ENCODE data around the gene CFAP299. TPM values are rescaled to one million over a fixed set of nuclear protein-coding genes. Genes with fewer than 3 reads are reported as not detected.

Gene CFAP299
- total RNA-seq, 2 experiments from 2014 or later: not detected

DNA sequence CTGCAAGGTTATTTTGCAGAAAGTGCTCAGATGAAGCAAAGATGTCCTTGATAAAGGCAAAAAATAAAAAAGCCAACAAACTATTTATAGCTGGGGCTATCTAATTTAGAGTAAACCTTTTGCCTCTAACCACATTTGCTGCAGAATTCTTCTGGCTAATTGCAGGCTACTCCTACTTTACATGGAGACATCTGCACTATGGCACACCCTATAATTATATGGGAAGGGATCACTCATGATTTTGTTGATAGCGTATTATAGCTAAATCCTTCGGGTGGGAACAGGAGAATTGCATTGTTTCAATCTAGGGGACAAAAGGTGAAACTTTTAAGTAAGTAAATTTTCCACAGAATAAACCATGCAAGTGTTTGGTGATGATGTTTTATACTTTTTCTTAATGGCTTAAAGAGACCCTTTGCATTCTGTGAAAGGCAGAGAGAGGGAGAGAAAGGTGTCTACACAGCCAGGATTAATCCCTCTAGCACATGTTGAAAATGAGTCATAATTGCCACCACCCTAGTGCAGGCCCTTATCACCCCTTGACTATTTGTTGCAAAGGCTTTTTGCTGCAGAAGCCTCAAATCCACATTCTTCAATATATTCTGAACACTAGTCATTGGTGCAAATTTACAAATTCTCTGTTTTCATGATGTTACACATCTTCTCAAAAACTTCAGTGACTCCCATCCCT lies 473.7 kb downstream of the CFAP299 start:
- DNase-seq (no peak), ATAC-seq (no peak)
- Mint-ChIP-seq H3K4me1 (no peaks in the 10 kb centered on the region), H3K4me3 (no peak overlapping the region), H3K36me3 (no peaks in the 10 kb centered on the region), H3K9me3 (ENCODE audit: low read depth) (no peaks in the 10 kb centered on the region), H3K27me3 (no peaks in the 10 kb centered on the region), H3K27ac (no peak overlapping the region)
- CTCF ChIA-PET: no interaction called here

DNA sequence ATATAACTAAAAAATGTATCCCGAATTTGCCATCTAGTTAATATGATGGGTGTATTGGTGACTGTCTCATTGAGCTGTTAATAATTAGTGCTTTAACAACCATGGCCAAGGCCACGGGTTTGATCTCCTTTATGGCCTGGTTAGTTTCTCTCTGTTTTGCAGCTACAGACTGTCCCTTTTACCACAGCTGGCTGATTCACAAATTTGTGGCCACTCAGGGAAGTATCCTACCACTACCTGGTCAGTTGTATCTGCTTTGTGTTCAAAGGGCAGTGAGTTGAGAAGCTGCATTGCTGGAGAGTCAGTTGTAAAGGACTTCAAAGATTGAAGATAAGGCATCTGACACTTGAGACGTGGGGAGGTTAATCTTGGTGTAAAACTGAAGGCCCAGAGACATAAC lies 475.9 kb downstream of the CFAP299 start:
- H3K27ac Mint-ChIP-seq: no peak overlapping the region
- H3K9me3 Mint-ChIP-seq (ENCODE audit: low read depth): no peaks in the 10 kb centered on the region
- H3K36me3 Mint-ChIP-seq: no peaks in the 10 kb centered on the region
- H3K4me3 Mint-ChIP-seq: no peak overlapping the region
- H3K27me3 Mint-ChIP-seq: peaks cover 4% of the 10 kb centered on the region
- CTCF ChIA-PET: no interaction called here
- ATAC-seq (no peak), DNase-seq (no peak)
- H3K4me1 Mint-ChIP-seq: no peaks in the 10 kb centered on the region

DNA sequence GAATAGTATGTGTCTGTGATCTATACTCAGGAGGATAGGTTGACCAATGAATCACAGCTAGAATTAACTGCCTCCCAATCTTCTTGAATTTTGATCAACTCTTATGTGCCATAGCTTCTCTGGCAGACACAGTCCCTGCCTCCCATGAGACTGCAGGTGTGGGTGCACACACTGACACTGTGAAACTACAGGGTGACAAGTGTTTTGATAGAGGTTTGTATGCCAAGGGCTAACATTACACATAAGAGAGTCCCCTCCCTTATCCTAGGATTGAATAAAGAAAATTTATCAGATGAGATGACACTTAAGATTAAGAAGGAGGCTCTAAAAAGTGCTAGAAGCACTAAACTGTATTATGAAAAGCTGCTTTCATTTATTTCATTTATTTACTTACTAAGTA lies 476.6 kb downstream of the CFAP299 start:
- no peak for DNase-seq
- Mint-ChIP-seq H3K9me3 (ENCODE audit: low read depth) (no peaks in the 10 kb centered on the region), H3K4me3 (no peak overlapping the region), H3K27ac (no peak overlapping the region), H3K27me3 (peaks cover 4% of the 10 kb centered on the region), H3K4me1 (no peaks in the 10 kb centered on the region), H3K36me3 (no peaks in the 10 kb centered on the region)
- CTCF ChIA-PET: no interaction called here
- no peak for ATAC-seq

DNA sequence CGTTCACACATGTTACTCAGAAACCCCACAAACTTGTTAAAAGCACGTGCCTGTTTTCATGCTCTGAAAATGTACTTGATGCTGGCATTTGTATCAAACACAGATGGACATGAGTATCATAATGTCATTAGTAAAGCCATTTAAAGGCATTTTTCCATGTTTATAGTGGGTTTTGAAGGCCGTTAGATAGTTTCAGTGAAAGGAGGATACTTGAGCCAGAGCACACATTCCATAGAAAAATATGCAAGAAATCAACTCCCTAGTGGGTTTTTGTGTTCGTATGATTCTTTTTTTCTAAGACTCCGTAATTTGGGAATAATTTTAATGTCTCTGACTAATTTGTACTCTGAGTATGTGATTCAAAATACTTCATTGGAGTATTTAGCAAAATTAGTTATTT lies 478.7 kb downstream of the CFAP299 start:
- Mint-ChIP-seq H3K4me3 (no peak overlapping the region), H3K4me1 (no peaks in the 10 kb centered on the region), H3K27me3 (peaks cover 4% of the 10 kb centered on the region), H3K9me3 (ENCODE audit: low read depth) (no peaks in the 10 kb centered on the region), H3K36me3 (no peaks in the 10 kb centered on the region), H3K27ac (no peak overlapping the region)
- ATAC-seq (no peak), DNase-seq (no peak)
- CTCF ChIA-PET: no interaction called here

DNA sequence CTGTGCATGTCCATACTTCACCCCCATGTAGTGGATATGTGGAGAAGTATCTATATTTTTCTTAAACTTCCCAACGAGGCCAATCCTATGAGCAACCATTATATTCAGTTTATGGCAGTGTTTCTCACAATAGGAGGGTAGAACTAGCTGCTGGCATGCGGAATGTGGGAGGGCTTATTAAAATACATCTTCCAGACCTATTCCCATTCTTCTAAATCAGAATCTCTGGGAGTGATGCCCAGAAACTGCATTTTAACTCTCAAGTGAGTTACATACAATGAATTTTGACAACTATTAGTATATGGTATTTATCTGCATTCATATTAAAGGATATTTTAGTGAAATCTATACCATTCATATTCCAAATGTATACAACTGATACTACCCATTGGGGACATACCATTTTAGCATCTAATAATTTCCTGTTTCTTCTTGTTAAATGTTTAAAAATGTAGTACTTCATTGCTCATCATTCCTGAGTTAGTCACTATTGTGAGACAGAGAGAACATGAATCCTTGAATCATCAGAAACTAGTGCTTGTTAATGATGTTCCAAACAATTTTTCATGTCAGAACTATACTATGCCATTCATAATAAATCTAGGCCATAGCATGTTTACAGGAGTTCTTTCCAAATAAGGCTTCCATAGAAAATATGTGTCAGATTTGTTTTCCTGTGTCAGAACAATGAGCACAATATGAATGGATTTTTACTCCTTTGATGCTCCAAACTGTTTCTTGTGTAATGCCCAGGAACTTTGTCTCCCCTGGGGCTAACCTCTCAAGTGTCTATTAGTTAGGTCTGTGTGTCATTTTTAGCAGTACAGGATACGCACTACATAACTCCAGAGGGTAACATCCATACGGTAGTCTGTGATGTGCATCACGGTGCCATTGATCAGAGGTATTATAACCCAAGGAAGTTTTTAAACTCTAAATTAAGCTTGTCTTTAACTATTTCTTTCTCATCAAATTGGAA lies 496.1 kb downstream of the CFAP299 start:
- ATAC-seq (no peak), DNase-seq (no peak)
- no peak overlapping the region for H3K27ac Mint-ChIP-seq
- H3K36me3 Mint-ChIP-seq: no peaks in the 10 kb centered on the region
- H3K27me3 Mint-ChIP-seq: no peaks in the 10 kb centered on the region
- H3K4me3 Mint-ChIP-seq: no peak overlapping the region
- H3K4me1 Mint-ChIP-seq: no peaks in the 10 kb centered on the region
- no peaks in the 10 kb centered on the region for H3K9me3 Mint-ChIP-seq (ENCODE audit: low read depth)
- CTCF ChIA-PET: no interaction called here

DNA sequence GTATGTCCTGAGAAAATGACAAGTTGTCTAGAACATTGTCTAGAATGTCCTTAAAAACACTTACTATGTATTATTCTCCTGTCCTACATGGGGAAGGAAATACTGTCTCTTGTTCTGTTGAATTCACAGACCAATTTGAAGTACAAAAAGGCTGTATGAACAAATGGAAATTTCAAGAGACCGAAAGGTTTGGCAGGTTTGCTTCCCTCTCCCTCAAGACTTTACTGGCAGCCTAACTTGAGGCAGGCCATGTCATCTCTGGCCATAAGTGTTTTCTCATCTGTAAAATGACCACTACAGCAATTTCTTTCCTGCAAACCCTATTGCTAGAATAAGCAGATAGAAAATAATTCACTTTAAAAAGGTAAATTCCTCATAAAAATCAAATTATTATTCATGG lies 503.8 kb downstream of the CFAP299 start:
- Mint-ChIP-seq H3K9me3 (ENCODE audit: low read depth) (no peaks in the 10 kb centered on the region), H3K36me3 (no peaks in the 10 kb centered on the region), H3K27me3 (no peaks in the 10 kb centered on the region), H3K4me1 (peaks cover 2% of the 10 kb centered on the region), H3K4me3 (no peak overlapping the region), H3K27ac (no peak overlapping the region)
- ATAC-seq (no peak), DNase-seq (no peak)
- CTCF ChIA-PET: no interaction called here

DNA sequence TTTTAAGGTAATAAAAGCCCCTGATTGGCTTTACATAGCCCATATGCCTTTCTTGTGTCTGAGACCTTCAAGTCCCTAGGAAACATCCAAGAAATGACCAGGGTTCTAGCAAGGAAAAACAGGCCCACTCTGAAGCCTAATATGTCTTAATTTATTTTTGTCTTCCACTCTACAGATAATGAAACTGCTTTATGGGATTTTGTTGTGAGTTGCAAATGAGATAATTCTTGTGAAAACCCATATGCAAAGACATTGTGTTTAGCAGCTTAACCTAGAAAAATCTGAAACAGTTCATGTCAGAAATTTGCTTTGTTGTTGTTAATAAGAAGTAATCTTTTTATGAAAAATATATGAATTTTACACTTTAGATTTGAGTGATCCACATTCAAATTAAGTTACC lies 504.3 kb downstream of the CFAP299 start:
- Mint-ChIP-seq H3K4me1 (peaks cover 2% of the 10 kb centered on the region), H3K27me3 (no peaks in the 10 kb centered on the region), H3K27ac (no peak overlapping the region), H3K9me3 (ENCODE audit: low read depth) (no peaks in the 10 kb centered on the region), H3K36me3 (no peaks in the 10 kb centered on the region), H3K4me3 (no peak overlapping the region)
- DNase-seq: no peak
- CTCF ChIA-PET: no interaction called here
- ATAC-seq: no peak

DNA sequence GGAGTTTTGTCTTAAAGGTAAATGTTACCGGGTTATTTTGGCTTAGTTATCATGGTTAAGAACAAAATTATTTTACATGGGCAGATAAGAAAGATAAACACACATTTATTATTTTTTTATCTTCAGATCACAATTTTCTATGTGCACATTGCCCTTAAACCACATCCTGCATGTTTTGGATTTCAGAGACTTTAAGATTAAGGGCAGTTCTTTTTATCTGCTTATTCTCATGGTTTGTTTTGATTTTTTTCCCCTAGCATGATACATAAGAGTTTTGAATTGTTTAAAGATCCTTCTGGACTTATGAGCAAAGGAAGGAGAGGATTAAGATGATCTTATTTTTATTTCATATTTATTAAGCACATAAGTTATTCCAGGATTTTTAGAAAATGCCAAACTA lies 504.9 kb downstream of the CFAP299 start:
- ATAC-seq (no peak), DNase-seq (no peak)
- no peak overlapping the region for H3K4me3 Mint-ChIP-seq
- CTCF ChIA-PET: no interaction called here
- no peak overlapping the region for H3K27ac Mint-ChIP-seq
- H3K9me3 Mint-ChIP-seq (ENCODE audit: low read depth): peaks cover 2% of the 10 kb centered on the region
- peaks cover 2% of the 10 kb centered on the region for H3K4me1 Mint-ChIP-seq
- no peaks in the 10 kb centered on the region for H3K27me3 Mint-ChIP-seq
- peaks cover 1% of the 10 kb centered on the region for H3K36me3 Mint-ChIP-seq

DNA sequence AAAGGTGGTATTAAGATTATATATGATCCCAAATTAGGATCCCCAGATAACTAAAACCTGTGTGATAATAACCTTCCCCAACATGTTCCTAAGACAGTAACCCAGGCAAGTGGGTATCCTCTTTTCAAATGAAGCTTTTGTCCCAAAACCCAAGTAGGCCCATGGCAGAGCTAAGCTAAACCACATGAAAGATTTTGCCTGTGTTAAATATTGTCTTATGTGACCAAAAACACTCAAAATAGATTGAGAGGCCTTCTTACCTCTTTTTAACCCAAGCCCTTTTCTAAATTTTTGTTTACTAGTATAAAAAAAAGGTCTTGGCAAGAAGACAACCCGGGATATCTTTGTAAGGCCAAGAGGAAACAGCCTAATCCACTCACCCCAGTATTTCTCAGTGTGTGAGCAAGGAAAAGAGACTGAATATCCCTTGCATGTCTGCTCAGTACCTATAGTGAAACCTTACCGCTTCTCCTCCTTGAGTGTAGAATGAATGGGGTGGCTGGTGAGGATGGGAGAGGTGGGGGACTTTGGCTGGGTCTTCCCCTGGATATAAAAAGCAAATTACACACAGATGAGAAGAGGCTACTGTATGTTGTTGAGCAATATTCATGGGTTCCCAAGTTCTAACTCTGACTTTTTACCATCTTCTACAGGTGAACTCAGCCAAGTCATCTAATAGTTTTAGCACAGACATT lies 506.2 kb downstream of the CFAP299 start:
- H3K4me1 Mint-ChIP-seq: peaks cover 2% of the 10 kb centered on the region
- ATAC-seq (no peak), DNase-seq (no peak)
- peaks cover 3% of the 10 kb centered on the region for H3K9me3 Mint-ChIP-seq (ENCODE audit: low read depth)
- no peaks in the 10 kb centered on the region for H3K27me3 Mint-ChIP-seq
- H3K27ac Mint-ChIP-seq: no peak overlapping the region
- H3K36me3 Mint-ChIP-seq: peaks cover 2% of the 10 kb centered on the region
- H3K4me3 Mint-ChIP-seq: no peak overlapping the region
- CTCF ChIA-PET: no interaction called here

DNA sequence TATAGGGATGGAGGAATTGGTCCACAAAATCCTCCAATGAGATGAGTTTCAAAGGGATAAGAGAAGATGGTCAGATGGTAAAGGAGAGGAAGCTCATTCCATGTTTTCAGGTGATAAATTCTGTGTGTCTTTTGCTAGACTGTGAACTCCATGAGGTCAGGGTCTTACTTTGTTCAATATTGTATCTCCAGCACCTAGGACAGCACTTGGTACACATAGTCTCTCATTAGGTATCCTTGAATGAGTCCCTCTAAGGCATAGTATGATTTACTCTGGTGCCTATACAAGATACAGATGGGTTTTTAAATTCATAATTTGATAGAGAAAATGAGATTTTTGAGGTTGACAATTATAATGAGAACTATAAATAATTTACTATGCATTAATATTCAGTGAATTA lies 510.7 kb downstream of the CFAP299 start:
- CTCF ChIA-PET: no interaction called here
- H3K9me3 Mint-ChIP-seq (ENCODE audit: low read depth): peaks cover 3% of the 10 kb centered on the region

DNA sequence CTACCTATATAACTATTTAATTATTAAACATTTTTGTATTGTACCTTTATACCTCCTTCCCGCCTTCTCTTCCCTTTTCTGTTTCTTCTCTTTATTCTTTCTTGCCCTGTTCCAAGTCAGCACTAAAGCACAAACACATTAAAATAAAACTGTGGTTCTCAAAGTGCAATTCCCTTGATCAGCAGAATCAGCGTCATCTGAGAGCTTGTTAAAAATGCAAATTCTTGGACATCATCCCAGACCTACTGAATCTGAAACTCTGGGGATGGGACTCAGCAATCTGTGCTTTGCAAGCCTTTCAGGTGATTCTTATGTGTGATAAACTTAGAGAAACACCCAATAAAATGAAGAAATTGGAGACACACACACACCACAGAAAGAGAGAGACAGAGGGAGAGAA lies 516.5 kb downstream of the CFAP299 start:
- DNase-seq: no peak
- Mint-ChIP-seq H3K9me3 (ENCODE audit: low read depth) (no peaks in the 10 kb centered on the region), H3K36me3 (no peaks in the 10 kb centered on the region), H3K4me3 (no peak overlapping the region), H3K4me1 (no peaks in the 10 kb centered on the region), H3K27me3 (no peaks in the 10 kb centered on the region), H3K27ac (no peak overlapping the region)
- ATAC-seq: no peak
- CTCF ChIA-PET: no interaction called here

More for the DNA sequence above, 510.7 kb downstream of the CFAP299 start:
- H3K4me1 Mint-ChIP-seq: no peaks in the 10 kb centered on the region
- H3K27ac Mint-ChIP-seq: no peak overlapping the region
- no peaks in the 10 kb centered on the region for H3K27me3 Mint-ChIP-seq
- ATAC-seq: no peak
- DNase-seq: no peak
- peaks cover 2% of the 10 kb centered on the region for H3K36me3 Mint-ChIP-seq
- H3K4me3 Mint-ChIP-seq: no peak overlapping the region

DNA sequence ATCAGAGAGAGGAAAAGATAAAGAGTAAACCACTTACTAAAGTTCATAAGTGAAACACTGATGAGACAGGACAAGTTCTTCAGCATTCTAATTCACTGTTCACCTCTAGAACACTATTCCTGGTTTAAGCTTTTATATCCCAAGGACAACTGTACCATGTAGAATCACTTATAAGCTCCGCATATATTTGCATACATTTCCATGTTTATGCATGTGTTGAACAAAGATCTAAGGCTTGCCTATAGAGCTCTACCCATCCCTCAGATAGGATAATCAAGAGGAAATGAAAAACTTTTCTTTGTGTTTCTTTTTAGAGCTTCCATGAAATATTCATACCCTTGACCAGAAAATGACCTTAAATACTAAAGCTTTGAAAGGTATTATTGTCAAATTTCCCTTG lies 538.0 kb downstream of the CFAP299 start:
- Mint-ChIP-seq H3K4me1 (peaks cover 6% of the 10 kb centered on the region), H3K4me3 (no peak overlapping the region), H3K27ac (no peak overlapping the region), H3K27me3 (no peaks in the 10 kb centered on the region), H3K36me3 (no peaks in the 10 kb centered on the region), H3K9me3 (ENCODE audit: low read depth) (no peaks in the 10 kb centered on the region)
- ATAC-seq (no peak), DNase-seq (no peak)
- CTCF ChIA-PET: no interaction called here

DNA sequence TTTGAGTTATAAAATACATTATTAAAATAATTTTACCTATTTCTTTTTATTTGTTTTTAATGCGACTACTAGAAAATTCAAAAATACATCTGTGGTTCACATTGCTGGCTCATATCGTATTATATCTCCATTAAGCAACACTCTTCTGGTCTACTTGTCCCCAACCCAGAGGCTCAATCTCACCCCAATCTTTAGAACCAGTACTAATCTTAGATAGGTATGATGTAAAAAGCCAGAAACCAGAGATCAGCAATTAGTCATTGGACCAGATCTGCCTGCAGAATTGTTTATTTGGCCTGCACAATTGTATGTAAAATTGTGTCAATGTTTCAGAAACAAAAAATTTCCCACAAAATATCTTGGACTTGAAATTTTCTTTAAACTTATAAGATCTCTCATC lies 539.4 kb downstream of the CFAP299 start:
- no peak for DNase-seq
- H3K4me3 Mint-ChIP-seq: no peak overlapping the region
- H3K4me1 Mint-ChIP-seq: peaks cover 6% of the 10 kb centered on the region
- H3K27ac Mint-ChIP-seq: no peak overlapping the region
- no peaks in the 10 kb centered on the region for H3K27me3 Mint-ChIP-seq
- no peaks in the 10 kb centered on the region for H3K9me3 Mint-ChIP-seq (ENCODE audit: low read depth)
- no peak for ATAC-seq
- H3K36me3 Mint-ChIP-seq: no peaks in the 10 kb centered on the region
- CTCF ChIA-PET: no interaction called here

DNA sequence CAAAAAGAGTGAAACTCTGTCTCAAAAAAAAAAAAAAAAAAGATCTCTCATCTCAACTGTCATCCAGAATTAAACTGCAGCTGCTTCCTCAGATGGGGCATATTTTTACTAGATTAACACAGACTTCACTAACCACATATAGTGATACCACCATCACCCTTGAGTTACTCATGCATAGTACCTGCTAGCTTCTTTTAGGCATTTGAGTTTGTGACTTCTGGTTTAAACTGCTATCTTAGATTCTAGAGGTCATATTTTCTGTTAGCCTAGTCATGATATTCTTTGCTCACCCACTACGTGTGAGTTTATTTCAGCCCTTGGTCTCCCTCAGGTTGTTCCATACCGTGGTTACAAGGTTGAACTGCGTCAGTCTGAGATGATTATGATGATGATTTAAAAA lies 540.1 kb downstream of the CFAP299 start:
- no peaks in the 10 kb centered on the region for H3K9me3 Mint-ChIP-seq (ENCODE audit: low read depth)
- no peaks in the 10 kb centered on the region for H3K27me3 Mint-ChIP-seq
- H3K27ac Mint-ChIP-seq: no peak overlapping the region
- H3K4me3 Mint-ChIP-seq: no peak overlapping the region
- H3K4me1 Mint-ChIP-seq: peaks cover 6% of the 10 kb centered on the region
- ATAC-seq (no peak), DNase-seq (no peak)
- CTCF ChIA-PET: no interaction called here
- no peaks in the 10 kb centered on the region for H3K36me3 Mint-ChIP-seq
